ENCODE results near the gene CROCC2. TPM values are rescaled to one million over a fixed set of nuclear protein-coding genes. Genes with fewer than 3 reads are reported as not detected.

Gene CROCC2
- total and polyA plus RNA-seq, 10 of the 15 experiments (the other 5 are each of a cell fraction or from before 2014, with no cell fraction given), result not detected

DNA sequence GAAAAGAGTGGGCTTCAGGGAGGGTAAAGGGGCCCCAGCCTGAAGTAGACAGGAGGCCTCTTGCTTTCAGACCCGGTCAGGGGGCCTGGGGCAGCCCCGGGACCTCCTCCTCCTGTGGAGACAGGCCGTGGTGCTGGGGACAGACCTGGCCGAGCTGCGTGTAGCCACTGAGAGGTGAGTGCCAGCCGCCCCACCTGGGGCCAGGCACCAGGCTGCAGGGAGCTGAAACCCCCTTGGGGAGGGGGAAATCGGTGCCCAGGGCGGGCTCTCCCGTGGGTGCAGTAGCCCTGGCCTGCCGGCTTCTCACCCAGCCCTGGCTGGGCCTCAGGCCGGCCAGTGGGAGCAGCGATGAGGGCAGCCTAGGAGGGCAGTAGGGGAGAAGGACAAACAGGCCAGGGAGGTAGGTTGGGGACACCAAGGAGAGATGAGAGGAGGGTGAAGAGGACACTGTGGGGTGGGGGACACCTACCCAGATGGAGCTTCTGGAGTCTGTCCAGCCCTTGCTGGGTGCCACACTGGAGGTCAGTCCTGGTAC is 24.0 kb downstream of the CROCC2 start (continued):
- TF ChIP-seq, protein P1, sequence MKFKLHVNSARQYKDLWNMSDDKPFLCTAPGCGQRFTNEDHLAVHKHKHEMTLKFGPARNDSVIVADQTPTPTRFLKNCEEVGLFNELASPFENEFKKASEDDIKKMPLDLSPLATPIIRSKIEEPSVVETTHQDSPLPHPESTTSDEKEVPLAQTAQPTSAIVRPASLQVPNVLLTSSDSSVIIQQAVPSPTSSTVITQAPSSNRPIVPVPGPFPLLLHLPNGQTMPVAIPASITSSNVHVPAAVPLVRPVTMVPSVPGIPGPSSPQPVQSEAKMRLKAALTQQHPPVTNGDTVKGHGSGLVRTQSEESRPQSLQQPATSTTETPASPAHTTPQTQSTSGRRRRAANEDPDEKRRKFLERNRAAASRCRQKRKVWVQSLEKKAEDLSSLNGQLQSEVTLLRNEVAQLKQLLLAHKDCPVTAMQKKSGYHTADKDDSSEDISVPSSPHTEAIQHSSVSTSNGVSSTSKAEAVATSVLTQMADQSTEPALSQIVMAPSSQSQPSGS (IDR thresholded peaks at IDR 0.05; ENCODE audit: low read length), result no peak
- TF ChIP-seq SIN3A (IDR thresholded peaks at IDR 0.05; ENCODE audit: low read depth, low read length) (no peak), CHD1 (IDR thresholded peaks at IDR 0.05; ENCODE audit: low read depth, low read length) (no peak), KDM1A (IDR thresholded peaks at IDR 0.05; ENCODE audit: borderline replicate concordance) (no peak), WRNIP1 (IDR thresholded peaks at IDR 0.05; ENCODE audit: borderline replicate concordance, low read depth, low read length) (no peak)

DNA sequence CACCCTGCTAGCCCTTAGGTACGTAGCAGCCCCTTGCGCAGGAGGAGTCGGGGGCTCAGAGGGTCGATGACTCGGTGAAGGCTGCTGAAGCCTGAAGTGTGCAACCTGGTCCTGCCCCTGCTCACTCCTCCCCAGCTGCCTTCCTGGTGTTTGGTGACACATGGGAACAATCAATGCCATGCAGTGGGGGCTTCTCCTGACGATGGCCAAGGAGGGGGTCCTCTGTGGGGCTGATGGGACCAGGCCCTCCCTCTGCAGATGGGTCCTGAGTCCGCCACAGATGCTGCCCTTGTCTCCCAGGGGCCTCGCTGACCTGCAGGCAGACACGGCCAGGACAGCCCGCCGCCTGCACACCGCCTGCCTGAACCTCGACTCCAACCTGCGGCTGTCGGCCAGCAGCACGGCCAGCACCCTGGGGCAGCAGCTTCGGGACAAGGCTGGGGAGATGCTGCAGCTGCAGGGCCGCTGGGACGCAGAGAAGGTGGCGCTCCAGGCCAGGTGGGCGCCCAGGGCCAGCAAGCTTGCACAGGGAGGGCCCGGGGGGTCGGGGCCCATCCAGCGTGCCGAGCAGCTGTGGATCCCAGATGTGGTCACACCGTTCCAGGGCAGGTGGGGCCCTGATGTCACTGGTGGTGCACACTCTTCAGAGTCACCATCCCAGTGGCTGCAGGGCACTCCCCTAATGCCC is 24.6 kb downstream of the CROCC2 start:
- Histone ChIP-seq H3K9me3 (replicated peaks; ENCODE audit: control insufficient read depth, insufficient read depth, low read length) (no peaks in the 10 kb centered on the region; the same call in 2 of the 3 replicates), H3K27ac (ENCODE audit: control insufficient read depth, insufficient read depth) (no peak overlapping the region), H3K4me2 (ENCODE audit: control insufficient read depth, insufficient read depth) (no peak overlapping the region), H2AFZ (ENCODE audit: control insufficient read depth, low read depth, low read length) (no peak overlapping the region), H3K4me1 (ENCODE audit: control insufficient read depth, insufficient read depth, low read length) (no peaks in the 10 kb centered on the region), H3K36me3 (ENCODE audit: control insufficient read depth in 2 of 2, insufficient read depth in 2 of 2, low read length in 1 of 2) (no peaks in the 10 kb centered on the region), H3K9ac (ENCODE audit: control insufficient read depth, insufficient read depth, low read length) (no peak overlapping the region), H3K79me2 (ENCODE audit: control insufficient read depth, insufficient read depth, low read length) (no peaks in the 10 kb centered on the region), H3K4me3 (no peak overlapping the region), H4K20me1 (ENCODE audit: control insufficient read depth, insufficient read depth) (no peaks in the 10 kb centered on the region), H3K27me3 (replicated peaks in 1 of 2; ENCODE audit: control insufficient read depth in 2 of 2, insufficient read depth in 2 of 2, low read length in 1 of 2) (peaks cover 0 to 2% of the 10 kb centered on the region in 2 experiments; a peak in 2 of 4 replicates)
- intact Hi-C loops (cut with micrococcal nuclease; ENCODE audit: unreplicated experiment), result no loop called here
- BruUV-seq (replicated peaks), result no TSS peak
- CTCF ChIA-PET, result no interaction called here
- FAIRE-seq, result no peak
- in situ Hi-C loops (cut with MboI), result no loop called here
- RAD21 ChIA-PET (ENCODE audit: unreplicated experiment), result no interaction called here
- SMC1A ChIA-PET (ENCODE audit: uncharacterized antibody, unreplicated experiment), result no interaction called here
- ATAC-seq, result no peak
- POLR2A ChIA-PET, result no interaction called here
- 26% methylated on average over 25 of the region's 26 CpGs for WGBS (ENCODE audit: insufficient coverage, insufficient replicate concordance, low lambda C conversion rate, missing lambda C conversion rate)
- TF ChIP-seq SRF (IDR thresholded peaks at IDR 0.05; ENCODE audit: low read depth in 2 of 2, low read length in 2 of 2), result no peak
- no peak for TF ChIP-seq SMC3 (IDR thresholded peaks at IDR 0.05; ENCODE audit: borderline replicate concordance, low read length)
- no peak for TF ChIP-seq FOXK2 (IDR thresholded peaks at IDR 0.05)
- no peak for TF ChIP-seq WRNIP1 (IDR thresholded peaks at IDR 0.05; ENCODE audit: borderline replicate concordance, low read depth, low read length)
- no peak for TF ChIP-seq CHD2 (IDR thresholded peaks at IDR 0.05; ENCODE audit: borderline replicate concordance, low read depth, low read length)
- no peak for TF ChIP-seq HCFC1 (IDR thresholded peaks at IDR 0.05; ENCODE audit: low read length)
- no peak for TF ChIP-seq YBX1 (IDR thresholded peaks at IDR 0.05)
- TF ChIP-seq TBL1XR1 (IDR thresholded peaks at IDR 0.05; ENCODE audit: low read depth, low read length), result no peak
- TF ChIP-seq EP300 (IDR thresholded peaks at IDR 0.05; ENCODE audit: borderline replicate concordance in 1 of 2, control insufficient read depth in 1 of 2, low read depth in 2 of 2, low read length in 2 of 2), result no peak
- TF ChIP-seq, protein P2, sequence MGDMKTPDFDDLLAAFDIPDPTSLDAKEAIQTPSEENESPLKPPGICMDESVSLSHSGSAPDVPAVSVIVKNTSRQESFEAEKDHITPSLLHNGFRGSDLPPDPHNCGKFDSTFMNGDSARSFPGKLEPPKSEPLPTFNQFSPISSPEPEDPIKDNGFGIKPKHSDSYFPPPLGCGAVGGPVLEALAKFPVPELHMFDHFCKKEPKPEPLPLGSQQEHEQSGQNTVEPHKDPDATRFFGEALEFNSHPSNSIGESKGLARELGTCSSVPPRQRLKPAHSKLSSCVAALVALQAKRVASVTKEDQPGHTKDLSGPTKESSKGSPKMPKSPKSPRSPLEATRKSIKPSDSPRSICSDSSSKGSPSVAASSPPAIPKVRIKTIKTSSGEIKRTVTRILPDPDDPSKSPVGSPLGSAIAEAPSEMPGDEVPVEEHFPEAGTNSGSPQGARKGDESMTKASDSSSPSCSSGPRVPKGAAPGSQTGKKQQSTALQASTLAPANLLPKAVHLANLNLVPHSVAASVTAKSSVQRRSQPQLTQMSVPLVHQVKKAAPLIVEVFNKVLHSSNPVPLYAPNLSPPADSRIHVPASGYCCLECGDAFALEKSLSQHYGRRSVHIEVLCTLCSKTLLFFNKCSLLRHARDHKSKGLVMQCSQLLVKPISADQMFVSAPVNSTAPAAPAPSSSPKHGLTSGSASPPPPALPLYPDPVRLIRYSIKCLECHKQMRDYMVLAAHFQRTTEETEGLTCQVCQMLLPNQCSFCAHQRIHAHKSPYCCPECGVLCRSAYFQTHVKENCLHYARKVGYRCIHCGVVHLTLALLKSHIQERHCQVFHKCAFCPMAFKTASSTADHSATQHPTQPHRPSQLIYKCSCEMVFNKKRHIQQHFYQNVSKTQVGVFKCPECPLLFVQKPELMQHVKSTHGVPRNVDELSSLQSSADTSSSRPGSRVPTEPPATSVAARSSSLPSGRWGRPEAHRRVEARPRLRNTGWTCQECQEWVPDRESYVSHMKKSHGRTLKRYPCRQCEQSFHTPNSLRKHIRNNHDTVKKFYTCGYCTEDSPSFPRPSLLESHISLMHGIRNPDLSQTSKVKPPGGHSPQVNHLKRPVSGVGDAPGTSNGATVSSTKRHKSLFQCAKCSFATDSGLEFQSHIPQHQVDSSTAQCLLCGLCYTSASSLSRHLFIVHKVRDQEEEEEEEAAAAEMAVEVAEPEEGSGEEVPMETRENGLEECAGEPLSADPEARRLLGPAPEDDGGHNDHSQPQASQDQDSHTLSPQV (IDR thresholded peaks at IDR 0.05), result no peak
- no peak for TF ChIP-seq RAD51 (IDR thresholded peaks at IDR 0.05)
- TF ChIP-seq TCF7 (IDR thresholded peaks at IDR 0.05; ENCODE audit: borderline replicate concordance), result no peak
- no peak for TF ChIP-seq ZNF207 (IDR thresholded peaks at IDR 0.05; ENCODE audit: borderline replicate concordance)
- DNase-seq (ENCODE audit: low read depth, low spot score), result no peak

Data from GM12878 (cell line).